D341Med (cell line): ENCODE results near the gene MYADML2.
"Not testable (repeated sequence)": the region's sequence is repeated elsewhere in the genome, so short reads cannot be mapped to it uniquely, and the experiment has no call there.

Experiments
- DNase-seq: peaks from one replicate; pipeline ENCODE4 v3.0.0; 2012; ENCODE audit warnings: low spot score

The MYADML2 gene

GRCh38 chr17:81958633-81959342 is 11.8 kb upstream of the MYADML2 start:
- DNase-seq: peak; percentile 53

DNA sequence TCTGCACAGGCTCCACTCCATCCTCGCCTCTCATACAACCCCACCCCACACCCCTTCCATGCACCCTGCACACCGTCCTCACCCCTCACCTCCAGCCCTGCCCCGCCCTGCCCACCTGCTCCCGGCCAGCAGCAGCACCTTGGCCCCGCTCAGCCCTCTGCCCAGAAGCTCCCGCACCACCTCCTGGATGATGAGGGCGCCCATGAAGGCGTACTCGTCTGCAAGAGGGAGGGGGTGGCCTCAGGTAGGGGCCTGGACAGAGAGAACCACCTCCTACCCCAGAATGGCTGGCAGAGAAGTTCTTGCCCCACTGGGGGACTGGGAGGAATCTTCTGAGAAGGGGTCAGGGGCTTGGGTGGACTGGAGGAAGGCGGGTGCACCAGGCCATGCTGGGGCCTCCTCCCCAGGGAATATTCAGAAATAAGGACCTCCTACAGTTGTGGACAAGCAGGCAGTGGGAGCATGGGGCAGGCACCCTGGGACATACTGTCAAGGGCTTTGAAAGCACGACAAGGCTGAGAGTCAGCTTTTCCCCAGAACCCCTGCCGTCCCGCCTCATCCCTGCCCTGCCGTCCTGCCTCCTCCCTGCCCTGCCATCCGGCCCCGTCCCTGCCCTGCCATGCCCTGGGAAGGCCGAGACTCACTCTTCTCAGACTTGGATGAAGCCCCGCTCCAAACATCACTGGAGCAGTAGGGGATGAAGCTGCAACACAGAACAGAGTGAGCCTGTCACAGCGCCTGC is 10.8 kb upstream of the MYADML2 start:
- DNase-seq: no peak

DNA sequence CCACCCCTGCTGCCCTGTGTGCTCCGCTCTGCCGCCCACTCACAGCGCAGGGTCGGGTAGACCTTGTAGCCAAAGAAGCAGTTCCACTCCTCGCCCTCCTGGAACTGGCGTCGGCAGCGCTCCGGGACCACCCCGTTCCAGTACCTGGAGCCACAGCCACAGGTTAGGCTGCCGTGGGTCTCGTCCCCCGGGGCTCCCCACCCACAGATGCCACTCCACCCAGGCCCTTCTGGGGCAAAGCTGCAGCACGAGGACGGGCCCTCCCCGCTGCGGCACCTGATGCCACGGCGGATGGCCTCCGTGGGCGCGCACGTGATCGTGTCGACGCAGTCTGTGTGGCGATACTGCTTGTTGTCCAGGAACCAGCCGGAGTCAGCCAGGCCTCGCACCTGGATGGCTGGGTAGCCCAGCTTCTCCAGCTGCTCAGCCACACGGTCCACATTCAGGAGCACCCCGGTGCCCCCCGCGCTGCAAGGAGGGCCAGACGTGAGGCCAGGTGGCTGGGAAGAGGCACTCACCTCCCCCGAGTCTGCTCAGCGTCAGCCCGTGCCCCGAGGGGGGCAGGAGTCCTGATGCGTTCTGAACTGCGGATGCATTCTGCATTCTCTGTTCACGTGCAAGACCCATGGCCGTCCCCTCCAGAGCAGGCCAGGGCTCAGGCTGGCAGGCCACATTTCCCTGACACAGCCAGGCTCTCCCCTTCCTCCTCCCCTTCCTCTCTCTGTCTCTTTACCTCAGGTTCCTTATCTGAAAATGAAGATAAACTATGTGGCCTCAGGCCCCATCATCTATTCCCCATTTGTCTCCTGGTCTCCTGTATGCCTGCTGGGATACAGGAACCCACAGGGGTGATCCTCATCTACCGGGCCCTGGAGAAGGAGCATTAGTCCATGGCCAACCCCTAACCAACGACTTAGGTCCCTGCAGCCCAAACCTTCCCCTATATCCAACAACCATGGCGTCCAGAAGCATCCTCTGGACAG is 9.9 kb upstream of the MYADML2 start:
- no peak for DNase-seq

DNA sequence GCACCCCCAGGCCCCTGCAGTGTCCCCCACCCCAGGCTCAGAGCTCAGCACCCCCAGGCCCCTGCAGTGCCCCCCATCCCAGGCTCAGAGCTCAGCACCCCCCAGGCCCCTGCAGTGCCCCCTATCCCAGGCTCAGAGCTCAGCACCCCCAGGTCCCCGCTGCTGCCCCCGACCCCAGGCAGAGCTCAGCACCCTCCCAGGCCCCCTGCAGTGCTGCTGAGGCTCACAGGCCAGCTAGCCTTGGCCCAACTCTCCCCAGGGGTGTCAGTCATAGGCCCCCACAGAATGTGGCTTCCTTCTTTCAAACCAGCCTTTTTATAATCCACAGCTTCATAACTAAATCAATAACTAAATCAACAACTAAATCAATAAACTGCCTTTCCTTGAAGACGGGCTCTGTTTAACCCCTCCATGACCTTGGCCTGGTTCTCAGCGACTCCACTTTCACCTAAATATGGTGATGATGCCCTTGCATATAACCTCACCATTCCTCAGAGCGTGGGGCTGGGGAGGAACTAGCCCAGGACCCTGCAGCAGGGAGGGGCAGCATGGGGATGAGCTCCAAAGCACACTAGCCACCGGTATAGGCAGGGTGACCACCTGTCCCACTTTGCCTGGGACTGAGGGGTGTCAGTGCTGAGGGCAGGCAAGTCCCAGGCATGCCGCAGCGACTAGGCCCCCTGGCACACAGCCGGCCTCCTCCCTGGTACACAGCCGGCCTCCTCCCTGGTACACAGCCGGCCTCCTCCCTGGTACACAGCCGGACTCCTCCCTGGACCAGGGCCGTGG is 8.9 kb upstream of the MYADML2 start:
- no peak for DNase-seq

GRCh38 chr17:81955058-81955681 is 8.1 kb upstream of the MYADML2 start:
- DNase-seq: no peak

- no peak for DNase-seq
These were observed 7.4 kb upstream of the MYADML2 start for GRCh38 chr17:81954131-81955057.

DNA sequence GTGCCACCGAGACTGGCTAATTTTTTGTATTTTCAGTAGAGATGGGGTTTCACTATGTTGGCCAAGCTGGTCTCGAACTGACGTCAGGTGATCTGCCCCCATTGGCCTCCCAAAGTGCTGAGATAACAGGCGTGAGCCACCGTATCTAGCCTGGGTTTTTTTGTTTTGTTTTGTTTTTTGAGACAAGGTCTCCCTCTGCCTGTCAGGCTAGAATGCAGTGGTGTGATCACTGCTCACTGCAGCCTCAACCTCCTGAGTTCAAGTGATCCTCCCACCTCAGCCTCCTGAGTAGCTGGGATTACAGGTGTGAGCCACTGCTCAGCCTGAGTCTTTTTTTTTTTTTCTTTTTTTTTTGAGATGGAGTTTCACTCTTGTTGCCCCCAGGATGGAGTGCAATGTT is 6.4 kb upstream of the MYADML2 start:
- DNase-seq: not testable (repeated sequence)

DNA sequence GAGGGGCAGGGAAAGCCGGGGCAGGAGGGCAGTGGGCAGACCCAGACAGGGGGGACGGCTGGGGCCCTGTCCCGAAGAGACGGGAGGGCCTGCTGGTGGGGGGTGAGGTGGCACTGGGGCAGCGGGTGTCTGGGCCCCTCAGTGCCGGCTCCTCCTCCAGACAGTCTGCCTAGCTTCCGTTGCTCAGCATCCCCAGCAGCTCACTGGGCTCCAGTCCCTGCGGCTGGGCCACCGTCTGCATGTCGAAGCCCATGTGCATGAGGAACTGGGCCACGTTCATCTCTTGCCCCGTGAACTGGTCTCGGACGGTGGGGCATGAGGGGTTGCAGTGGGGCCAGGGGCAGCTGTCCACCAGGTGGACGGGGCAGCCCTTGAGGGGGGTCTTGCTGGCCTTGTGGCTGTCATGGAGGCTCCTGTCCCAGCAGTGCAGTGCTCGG is 5.8 kb upstream of the MYADML2 start:
- no peak for DNase-seq

DNA sequence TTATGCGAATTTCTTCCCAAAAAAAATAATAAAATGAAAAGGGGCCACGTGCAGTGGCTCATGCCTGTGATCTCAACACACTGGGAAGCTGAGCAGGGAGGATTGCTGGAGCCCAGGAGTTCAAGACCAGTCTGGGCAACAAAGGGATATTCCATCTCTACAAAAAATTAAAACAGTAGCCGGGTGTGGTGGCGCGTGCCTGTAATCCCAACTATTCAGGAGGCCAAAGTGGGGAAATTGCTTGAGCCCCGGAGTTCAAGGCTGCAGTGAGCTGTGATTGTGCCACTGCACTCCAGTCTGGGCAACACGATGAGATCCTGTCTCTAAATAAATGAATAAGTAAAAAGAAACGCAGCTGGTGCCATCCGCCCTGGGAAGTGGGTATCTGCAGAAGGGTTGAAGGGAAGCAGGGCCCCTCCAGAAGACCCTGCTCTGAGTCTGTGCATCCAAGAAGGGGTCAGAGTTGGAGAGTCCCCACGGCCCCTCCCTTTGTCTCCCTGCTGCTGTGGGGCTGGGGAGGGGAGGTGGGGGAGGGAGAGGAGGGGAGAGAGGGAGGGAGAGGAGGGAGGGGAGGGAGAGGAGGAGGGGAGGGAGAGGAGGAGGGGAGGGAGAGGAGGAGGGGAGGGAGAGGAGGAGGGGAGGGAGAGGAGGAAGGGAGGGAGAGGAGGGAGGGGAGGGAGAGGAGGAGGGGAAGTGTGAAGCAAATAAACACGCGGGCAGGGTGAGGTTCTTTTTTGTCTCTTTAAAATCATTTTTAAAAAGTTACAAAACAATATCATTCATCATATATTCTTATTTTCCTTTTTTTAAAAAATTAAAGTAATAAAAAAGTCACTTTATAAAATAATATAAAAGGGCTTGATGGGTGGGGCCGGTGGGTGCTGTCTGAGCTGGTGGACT is 5.0 kb upstream of the MYADML2 start:
- DNase-seq: no peak

GRCh38 chr17:81950501-81950900 is 3.5 kb upstream of the MYADML2 start:
- no peak for DNase-seq

- no peak for DNase-seq
These were observed 1.8 kb upstream of the MYADML2 start for GRCh38 chr17:81948635-81949378.

GRCh38 chr17:81944858-81945257 is 2.2 kb downstream of the MYADML2 start:
- no peak for DNase-seq

- DNase-seq: no peak
These were observed 4.9 kb downstream of the MYADML2 start for GRCh38 chr17:81942167-81942553.

DNA sequence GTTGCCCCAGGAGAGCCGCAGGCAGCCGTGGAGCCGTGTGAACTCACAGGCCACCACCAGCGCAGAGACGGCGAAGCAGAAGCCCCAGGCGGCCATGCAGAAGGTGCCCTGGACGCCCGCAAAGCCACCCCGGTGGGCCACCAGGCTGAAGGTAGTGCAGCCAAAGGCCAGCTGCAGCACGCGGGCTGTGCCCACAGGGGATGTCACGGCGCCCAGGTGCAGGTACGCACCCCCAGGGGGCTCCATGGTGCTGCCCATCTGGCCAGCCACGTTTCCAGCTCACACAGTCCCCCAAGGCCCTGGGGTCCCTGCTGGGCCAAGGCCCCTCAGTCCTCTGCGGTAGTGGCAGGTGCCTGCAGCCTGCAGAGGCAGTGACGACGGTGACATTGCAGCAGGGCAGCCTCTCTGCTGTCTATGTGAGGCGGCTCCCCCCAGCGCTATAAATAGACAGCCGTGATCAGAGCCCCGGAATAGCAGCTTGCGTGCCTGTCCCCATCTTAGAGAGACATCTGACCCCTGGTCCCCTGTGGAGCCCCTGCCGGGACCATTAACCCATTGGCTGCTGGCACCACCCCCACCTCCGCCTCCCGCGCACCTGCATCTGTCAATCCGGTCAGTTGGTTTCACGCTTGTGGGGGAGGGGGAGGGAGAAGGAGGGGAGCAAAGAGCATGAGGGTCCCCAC is 5.4 kb downstream of the MYADML2 start:
- no peak for DNase-seq

GRCh38 chr17:81940538-81941483 is 6.2 kb downstream of the MYADML2 start:
- no peak for DNase-seq

DNA sequence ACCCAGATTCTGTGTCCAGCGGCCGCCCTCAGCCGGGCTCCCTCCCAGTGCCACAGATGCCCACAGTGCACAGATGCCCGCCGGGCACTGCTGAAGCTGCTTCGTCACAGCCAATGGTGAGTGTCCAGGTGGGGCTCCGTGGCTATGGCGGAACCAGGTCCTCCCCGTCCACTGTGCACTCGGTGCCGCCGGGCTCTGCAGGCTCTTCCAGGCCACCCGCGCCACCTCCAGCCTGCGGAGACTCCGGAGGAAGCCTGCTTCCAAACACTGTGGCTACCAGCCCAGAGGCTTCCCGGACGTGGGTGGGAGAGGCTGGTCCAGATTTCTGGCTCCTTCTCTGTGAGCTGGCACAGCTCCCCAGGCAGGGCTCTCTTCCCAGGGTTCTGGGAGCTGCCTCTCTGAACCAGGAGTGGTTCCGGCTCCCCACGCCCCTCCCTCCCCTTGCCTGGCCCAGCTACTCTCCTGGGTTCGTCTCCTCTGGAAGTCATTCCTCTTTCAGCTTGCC is 7.1 kb downstream of the MYADML2 start:
- DNase-seq: no peak
